Adrenal gland (tissue), 12 donors: ENCODE results near the gene LGR5. TPM values are rescaled to one million over a fixed set of nuclear protein-coding genes. Genes with fewer than 3 reads are reported as not detected.

Experiments
- DNase-seq, 7 donors: peaks; one replicate each; pipeline ENCODE4 v3.0.0-alpha.2; 2019 to 2020
- H3K27ac ChIP-seq, 5 donors: fragments of 200-600 bp; sonication (generic) in 4 of 5; 1 replicate in 3 of 5; 2 replicates in 2 of 5; pipeline versions ENCODE4 v1.5.1 to v1.8.0; 2016 to 2020; ENCODE audit warnings: mild to moderate bottlenecking in 1 of 5
- H3K27me3 ChIP-seq: fragments of 200-600 bp; 2 replicates; pipeline ENCODE4 v1.8.0; 2021
- H3K36me3 ChIP-seq, 2 donors: fragments of 200-600 bp; replicated peaks in 1 of 2; 1 replicate in 1 of 2; 2 replicates in 1 of 2; pipeline versions ENCODE4 v1.5.1 to v1.8.0; 2018 to 2022
- H3K4me1 ChIP-seq, 2 donors: fragments of 200-600 bp; replicated peaks in 1 of 2; 1 replicate in 1 of 2; 2 replicates in 1 of 2; pipeline versions ENCODE4 v1.5.1 to v1.8.0; 2018 to 2021
- H3K4me3 ChIP-seq, 4 donors: fragments of 200-600 bp; sonication (generic) in 3 of 4; one replicate each; pipeline ENCODE4 v1.5.1; 2016 to 2018
- H3K9me3 ChIP-seq, 3 donors: fragments of 200-600 bp; sonication (generic) in 1 of 3; replicated peaks in 1 of 3; 1 replicate in 2 of 3; 2 replicates in 1 of 3; pipeline versions ENCODE4 v1.5.1 to v1.8.0; 2016 to 2021
- POLR2A ChIP-seq, 2 donors: fragments of 450-650 bp; IDR thresholded peaks; one replicate each; pipeline ENCODE4 v1.6.1; 2017; ENCODE audit warnings: antibody characterized with exemption in 2 of 2, mild to moderate bottlenecking in 2 of 2, moderate library complexity in 1 of 2
- WGBS, 4 donors: extraction: QIAGEN DNeasy Blood & Tissue Kit in 2 of 4; methylation state at CpG; one replicate each; pipeline versions ENCODE4 v1.1.5 to v1.1.7; 2013 to 2017; 5-methylcytosine and 5-hydroxymethylcytosine counted together
- intact Hi-C, 2 donors: fragments of 100-400 bp; cut with DNase I; formaldehyde crosslinking; loops; one replicate each; pipeline versions ENCODE4 v1.14.1 to v1.15.0; 2022 to 2023
- polyA plus RNA-seq, 3 donors: library from polyadenylated mRNA; stranded (reverse); fragments of 200-250 nt in 2 of 3; fragments of 350-450 nt in 1 of 3; fragmentation: Illumina TruSeq in 1 of 3; extraction: RNeasy Lipid Tissue Mini Kit (QIAGEN cat#74804) in 1 of 3; gene quantifications; one replicate each; pipeline ENCODE4 v1.2.3, GENCODE V29; 2013 to 2014
- total RNA-seq, 9 donors: library from RNA; depleted of rRNA in 4 of 9; stranded (reverse); fragments of >200 nt in 4 of 9; fragments of 120-200 nt in 1 of 9; fragmentation: NEBNext Ultra II Directional in 1 of 9; extraction: Animal tissue kit (Norgen Biotek cat#: 25700) in 1 of 9; gene quantifications; one replicate each; pipeline versions ENCODE4 v1.1.0 to v1.2.4, GENCODE V29; 2013 to 2023
- TF ChIP-seq, protein P1 (sequence below), 6 experiments: fragments of 450-650 bp in 4 of 6; fragments of 200-600 bp in 2 of 6; sonication (generic) in 1 of 6; IDR thresholded peaks; 1 replicate in 5 of 6; 2 replicates in 1 of 6; pipeline versions ENCODE4 v1.5.1 to v1.8.0; 2016 to 2021; ENCODE audit warnings: antibody characterized with exemption in 6 of 6, mild to moderate bottlenecking in 2 of 6, moderate library complexity in 1 of 6
- donor health status: healthy with polysubstance abuse.
- donor health status: Bipolar disorder and iron deficiency.
- donor health status: DM: yes; HTN: yes; CAD: no.
- donor health status: DM: no; HTN: no; CAD: no.
- donor health status: DM: no; HTN: no; CAD: no.
- donor health status: DM: yes; HTN: yes; CAD: no.

The LGR5 gene
- total and polyA plus RNA-seq, 12 donors = 0.39 to 6.1 (median 2.1) TPM

DNA sequence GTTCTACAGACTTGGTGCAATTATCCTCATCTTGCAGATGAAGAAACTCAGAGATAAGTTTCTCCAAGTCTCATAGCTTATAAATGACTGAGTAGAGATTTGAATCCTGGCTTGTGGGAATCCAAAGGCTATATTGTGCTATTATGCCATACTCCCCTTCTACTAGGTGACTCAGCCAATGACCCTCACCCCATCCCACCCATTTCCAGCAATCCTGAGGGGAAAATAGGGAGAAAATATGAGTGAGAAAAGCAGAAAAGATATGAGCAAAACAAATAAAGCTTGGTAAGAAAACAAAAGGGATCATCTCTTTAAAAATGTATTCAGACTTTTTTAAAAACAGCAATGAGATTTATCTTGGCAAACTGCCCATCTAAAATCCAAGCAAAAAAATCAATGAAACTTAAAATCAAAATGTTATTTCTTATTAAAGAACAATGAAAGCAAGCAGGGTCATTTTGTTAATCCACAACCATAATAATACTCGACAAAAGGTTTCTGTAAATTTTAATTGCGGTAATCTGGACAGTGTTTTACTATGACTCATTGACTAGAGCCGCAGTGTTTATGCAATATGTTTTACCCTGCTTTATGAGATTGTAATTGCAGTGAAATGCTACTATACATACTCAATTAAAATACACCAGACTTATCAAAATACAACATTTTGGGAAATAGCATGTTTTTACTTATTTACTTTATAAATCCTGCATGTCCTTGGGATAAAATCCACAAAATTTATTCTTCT is 13.1 kb upstream of the LGR5 start:
- Histone ChIP-seq H3K27ac (no peak overlapping the region), H3K36me3 (no peaks in the 10 kb centered on the region), H3K4me1 (no peaks in the 10 kb centered on the region), H3K9me3 (no peaks in the 10 kb centered on the region), H3K27me3 (no peaks in the 10 kb centered on the region), H3K4me3 (no peak overlapping the region)
- no peak for DNase-seq
- WGBS, 4 donors = 58 to 70% (median 65%) methylated on average over 3 of the region's 3 CpGs
- no peak for TF ChIP-seq POLR2A (IDR thresholded peaks at IDR 0.05)
- TF ChIP-seq, protein P1, sequence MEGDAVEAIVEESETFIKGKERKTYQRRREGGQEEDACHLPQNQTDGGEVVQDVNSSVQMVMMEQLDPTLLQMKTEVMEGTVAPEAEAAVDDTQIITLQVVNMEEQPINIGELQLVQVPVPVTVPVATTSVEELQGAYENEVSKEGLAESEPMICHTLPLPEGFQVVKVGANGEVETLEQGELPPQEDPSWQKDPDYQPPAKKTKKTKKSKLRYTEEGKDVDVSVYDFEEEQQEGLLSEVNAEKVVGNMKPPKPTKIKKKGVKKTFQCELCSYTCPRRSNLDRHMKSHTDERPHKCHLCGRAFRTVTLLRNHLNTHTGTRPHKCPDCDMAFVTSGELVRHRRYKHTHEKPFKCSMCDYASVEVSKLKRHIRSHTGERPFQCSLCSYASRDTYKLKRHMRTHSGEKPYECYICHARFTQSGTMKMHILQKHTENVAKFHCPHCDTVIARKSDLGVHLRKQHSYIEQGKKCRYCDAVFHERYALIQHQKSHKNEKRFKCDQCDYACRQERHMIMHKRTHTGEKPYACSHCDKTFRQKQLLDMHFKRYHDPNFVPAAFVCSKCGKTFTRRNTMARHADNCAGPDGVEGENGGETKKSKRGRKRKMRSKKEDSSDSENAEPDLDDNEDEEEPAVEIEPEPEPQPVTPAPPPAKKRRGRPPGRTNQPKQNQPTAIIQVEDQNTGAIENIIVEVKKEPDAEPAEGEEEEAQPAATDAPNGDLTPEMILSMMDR (IDR thresholded peaks at IDR 0.05) = no peak
- intact Hi-C loops = no loop called here

DNA sequence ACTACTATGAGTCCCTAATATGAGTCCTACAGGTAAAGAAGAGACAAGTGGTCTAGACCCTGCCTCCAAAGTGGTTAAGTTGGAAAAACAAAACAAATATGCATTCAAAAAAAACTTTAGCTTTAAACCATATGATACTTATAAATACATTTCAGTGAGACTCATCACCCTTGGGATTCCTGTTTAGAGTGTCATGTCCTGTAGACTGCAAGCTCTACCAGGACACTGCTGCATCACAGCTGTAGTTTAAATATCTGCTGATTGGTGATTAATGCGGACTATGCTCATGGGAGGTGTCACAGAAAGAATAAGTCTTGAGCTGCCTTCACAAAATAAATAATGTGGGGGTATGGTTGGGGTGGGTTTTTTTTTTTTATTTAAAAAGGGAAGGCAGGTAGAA is 8.8 kb upstream of the LGR5 start:
- Histone ChIP-seq H3K27ac (no peak overlapping the region), H3K36me3 (no peaks in the 10 kb centered on the region), H3K4me3 (no peak overlapping the region), H3K4me1 (no peaks in the 10 kb centered on the region), H3K9me3 (no peaks in the 10 kb centered on the region), H3K27me3 (no peaks in the 10 kb centered on the region)
- DNase-seq = no peak
- 49 to 100% (median 96%) methylated on average over 1 of the region's 1 CpG for WGBS, 4 donors
- TF ChIP-seq, protein P1 (IDR thresholded peaks at IDR 0.05) = no peak
- no peak for TF ChIP-seq POLR2A (IDR thresholded peaks at IDR 0.05)
- intact Hi-C loops = no loop called here

DNA sequence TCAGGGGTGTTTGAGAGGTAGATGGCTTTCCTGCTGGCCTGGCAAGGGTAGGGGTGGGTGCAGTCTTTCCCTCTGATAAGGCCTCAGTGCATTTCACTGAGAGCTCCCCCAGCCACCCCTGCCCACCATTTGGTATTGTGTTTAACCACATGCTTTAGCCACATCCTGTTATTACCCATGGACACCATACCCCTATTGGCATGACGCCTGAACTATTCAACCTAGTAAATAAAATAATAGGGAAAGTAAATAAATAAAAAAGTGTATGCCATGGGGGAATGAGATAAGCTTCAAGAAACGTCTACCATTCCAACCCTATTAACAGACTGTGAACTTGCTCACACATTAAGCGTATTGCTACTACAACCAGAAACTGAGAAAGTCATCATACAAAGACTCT is 7.6 kb upstream of the LGR5 start:
- intact Hi-C loops = no loop called here
- Histone ChIP-seq H3K27ac (no peak overlapping the region), H3K4me1 (no peaks in the 10 kb centered on the region), H3K36me3 (no peaks in the 10 kb centered on the region), H3K4me3 (no peak overlapping the region), H3K9me3 (no peaks in the 10 kb centered on the region), H3K27me3 (no peaks in the 10 kb centered on the region)
- no peak for TF ChIP-seq POLR2A (IDR thresholded peaks at IDR 0.05)
- TF ChIP-seq, protein P1 (IDR thresholded peaks at IDR 0.05) = no peak
- WGBS, 4 donors = 75 to 82% (median 77%) methylated on average over 3 of the region's 3 CpGs
- no peak for DNase-seq

DNA sequence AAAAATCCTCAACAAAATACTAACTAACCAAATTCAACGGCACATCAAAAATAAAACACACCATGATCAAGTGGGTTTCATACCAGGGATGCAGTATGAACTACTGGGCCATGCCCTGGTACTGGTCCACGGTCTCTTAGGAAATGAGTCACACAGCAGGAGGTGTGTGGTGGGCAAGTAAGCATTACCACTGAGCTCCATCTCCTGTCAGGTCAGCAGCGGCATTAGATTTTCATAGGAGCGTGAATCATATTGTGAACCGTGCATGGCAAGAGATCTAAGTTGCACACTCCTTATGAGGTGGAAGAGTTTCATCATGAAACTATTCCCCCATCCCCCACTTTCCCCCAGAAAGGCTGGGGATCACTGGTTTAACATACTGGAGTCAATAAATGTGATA is 6.7 kb upstream of the LGR5 start:
- 90 to 92% (median 91%) methylated on average over 5 of the region's 5 CpGs for WGBS, 4 donors
- intact Hi-C loops = no loop called here
- Histone ChIP-seq H3K4me3 (no peak overlapping the region), H3K36me3 (no peaks in the 10 kb centered on the region), H3K9me3 (no peaks in the 10 kb centered on the region), H3K4me1 (no peaks in the 10 kb centered on the region), H3K27me3 (peaks cover 3% of the 10 kb centered on the region), H3K27ac (no peak overlapping the region)
- TF ChIP-seq, protein P1 (IDR thresholded peaks at IDR 0.05) = no peak
- TF ChIP-seq POLR2A (IDR thresholded peaks at IDR 0.05) = no peak
- no peak for DNase-seq
